ENCODE measurements around the gene ARL6IP5. TPM values are rescaled to one million over a fixed set of nuclear protein-coding genes. Genes with fewer than 3 reads are reported as not detected.

Gene ARL6IP5
- total RNA-seq, 1 experiment from 2014 or later: 25.4 TPM

- ChIA-PET CTCF (no interaction called here), POLR2A (ENCODE audit: unreplicated experiment) (no interaction called here)
- intact Hi-C loops (cut with micrococcal nuclease): no loop called here
- Histone ChIP-seq H3K79me2 (ENCODE audit: low read length) (peaks cover 34% of the 10 kb centered on the region), H2AFZ (ENCODE audit: low read length) (no peak overlapping the region), H3K36me3 (ENCODE audit: low read depth, low read length) (no peaks in the 10 kb centered on the region), H3K27ac (ENCODE audit: low read length) (no peak overlapping the region), H3K9me3 (ENCODE audit: low read length) (no peaks in the 10 kb centered on the region), H4K20me1 (ENCODE audit: low read length) (no peaks in the 10 kb centered on the region), H3K4me1 (ENCODE audit: insufficient read depth, low read length) (0 out of 2 replicates have a peak, but pooled peaks cover 5% of the 10 kb centered on the region), H3K4me2 (ENCODE audit: low read length) (no peak overlapping the region), H3K9ac (ENCODE audit: low read length) (no peak overlapping the region), H3K27me3 (ENCODE audit: low read length) (no peaks in the 10 kb centered on the region), H3K4me3 (ENCODE audit: low read length) (no peak overlapping the region), H3F3A (ENCODE audit: low read length, unreplicated experiment) (no peaks in the 10 kb centered on the region), H3K9me2 (replicated peaks; ENCODE audit: low read length) (no peaks in the 10 kb centered on the region)
- no TSS peak for BruUV-seq (replicated peaks)
- ATAC-seq (no peak), DNase-seq (no peak)
- TF ChIP-seq CTCF (conservative IDR thresholded peaks at IDR 0.05; ENCODE audit: low read depth, low read length) (no peak), EZH2phosphoT487 (IDR thresholded peaks at IDR 0.05; ENCODE audit: borderline replicate concordance, low read length) (no peak), EZH2 (IDR thresholded peaks at IDR 0.05; ENCODE audit: low read length, unreplicated experiment) (no peak)
These were observed 35.7 kb upstream of the ARL6IP5 start for GRCh38 chr3:69048990-69049389.

- DNase-seq (peak; percentile 93), ATAC-seq (peak; percentile 86)
- Histone ChIP-seq H3K4me3 (ENCODE audit: low read length) (peak within 1 kb of the TSS; percentile 89), H3K9me2 (replicated peaks; ENCODE audit: low read length) (no peaks in the 10 kb centered on the region), H2AFZ (ENCODE audit: low read length) (peak within 1 kb of the TSS; percentile 75), H3K27me3 (ENCODE audit: low read length) (no peaks in the 10 kb centered on the region), H3K4me2 (ENCODE audit: low read length) (peak within 1 kb of the TSS; percentile 91), H3K4me1 (ENCODE audit: insufficient read depth, low read length) (0 out of 2 replicates have a peak, but pooled peaks cover 5% of the 10 kb centered on the region), H4K20me1 (ENCODE audit: low read length) (no peaks in the 10 kb centered on the region), H3K9me3 (ENCODE audit: low read length) (no peaks in the 10 kb centered on the region), H3F3A (ENCODE audit: low read length, unreplicated experiment) (no peaks in the 10 kb centered on the region), H3K9ac (ENCODE audit: low read length) (peak within 1 kb of the TSS; percentile 92), H3K36me3 (ENCODE audit: low read depth, low read length) (no peaks in the 10 kb centered on the region), H3K27ac (ENCODE audit: low read length) (peak within 1 kb of the TSS; percentile 62), H3K79me2 (ENCODE audit: low read length) (peaks cover 34% of the 10 kb centered on the region)
- ChIA-PET POLR2A (ENCODE audit: unreplicated experiment) (interaction anchor here (0.7 to 0.8 kb wide), 2 partner anchors 33 to 122 kb away, joined by 4 to 6 read pairs; partner anchors contain the start of gene ARL6IP5), CTCF (no interaction called here)
- TSS peak; percentile 53 for BruUV-seq (replicated peaks)
- TF ChIP-seq CTCF (conservative IDR thresholded peaks at IDR 0.05; ENCODE audit: low read depth, low read length) (no peak), EZH2phosphoT487 (IDR thresholded peaks at IDR 0.05; ENCODE audit: borderline replicate concordance, low read length) (no peak), EZH2 (IDR thresholded peaks at IDR 0.05; ENCODE audit: low read length, unreplicated experiment) (no peak)
- intact Hi-C loops (cut with micrococcal nuclease): loop anchor here (5.0 kb wide), 1 partner anchor 35 kb away; no protein-coding TSS in a partner anchor
These were observed 32.8 kb upstream of the ARL6IP5 start, which contains the start of gene TMF1 for GRCh38 chr3:69051756-69052471. Gene TMF1 (minus strand): TSS chr3:69052333. CDS start chr3:69052086, 247 bp downstream.

GRCh38 chr3:69052472-69052898, 32.3 kb upstream of the ARL6IP5 start:
- Histone ChIP-seq H2AFZ (ENCODE audit: low read length) (peak overlapping the region; percentile 75), H3K4me1 (ENCODE audit: insufficient read depth, low read length) (0 out of 2 replicates have a peak, but pooled peaks cover 5% of the 10 kb centered on the region), H3K9me3 (ENCODE audit: low read length) (no peaks in the 10 kb centered on the region), H3K4me3 (ENCODE audit: low read length) (peak overlapping the region; percentile 89), H4K20me1 (ENCODE audit: low read length) (no peaks in the 10 kb centered on the region), H3K9ac (ENCODE audit: low read length) (peak overlapping the region; percentile 92), H3K9me2 (replicated peaks; ENCODE audit: low read length) (no peaks in the 10 kb centered on the region), H3K36me3 (ENCODE audit: low read depth, low read length) (no peaks in the 10 kb centered on the region), H3F3A (ENCODE audit: low read length, unreplicated experiment) (no peaks in the 10 kb centered on the region), H3K4me2 (ENCODE audit: low read length) (peak overlapping the region; percentile 91), H3K79me2 (ENCODE audit: low read length) (peaks cover 34% of the 10 kb centered on the region), H3K27ac (ENCODE audit: low read length) (peak overlapping the region; percentile 62), H3K27me3 (ENCODE audit: low read length) (no peaks in the 10 kb centered on the region)
- ChIA-PET CTCF (no interaction called here), POLR2A (ENCODE audit: unreplicated experiment) (interaction anchor here (0.7 to 0.8 kb wide), 2 partner anchors 32 to 122 kb away, joined by 4 to 6 read pairs; partner anchors contain the start of gene ARL6IP5)
- ATAC-seq (peak; percentile 6; the same call in 1 of the 2 replicates), DNase-seq (no peak)
- intact Hi-C loops (cut with micrococcal nuclease): loop anchor here (5.0 kb wide), 1 partner anchor 35 kb away; no protein-coding TSS in a partner anchor
- BruUV-seq (replicated peaks): TSS peak; percentile 87
- no peak for TF ChIP-seq EZH2 (IDR thresholded peaks at IDR 0.05; ENCODE audit: low read length, unreplicated experiment)
- TF ChIP-seq EZH2phosphoT487 (IDR thresholded peaks at IDR 0.05; ENCODE audit: borderline replicate concordance, low read length): no peak
- no peak for TF ChIP-seq CTCF (conservative IDR thresholded peaks at IDR 0.05; ENCODE audit: low read depth, low read length)

Data from PC-3 (cell line).